Testis (tissue), 5 donors: ENCODE data around the gene TMED3. TPM values are rescaled to one million over a fixed set of nuclear protein-coding genes. Genes with fewer than 3 reads are reported as not detected.

Experiments
- DNase-seq: peaks from one replicate; pipeline ENCODE4 v3.0.0-alpha.2; 2019
- H3K27ac ChIP-seq, 2 donors: fragments of 200-600 bp; sonication (generic); one replicate each; pipeline ENCODE4 v1.5.1; 2019
- H3K27me3 ChIP-seq: fragments of 200-600 bp; sonication (generic); one replicate; pipeline ENCODE4 v1.5.1; 2019
- H3K36me3 ChIP-seq: fragments of 200-600 bp; sonication (generic); one replicate; pipeline ENCODE4 v1.5.1; 2017; ENCODE audit warnings: low read depth; ENCODE audit errors: missing control alignments
- H3K4me1 ChIP-seq: fragments of 200-600 bp; sonication (generic); one replicate; pipeline ENCODE4 v1.5.1; 2019
- H3K4me3 ChIP-seq, 2 donors: fragments of 200-600 bp; sonication (generic); one replicate each; pipeline ENCODE4 v1.5.1; 2017 to 2019
- H3K9me3 ChIP-seq: fragments of 200-600 bp; sonication (generic); one replicate; pipeline ENCODE4 v1.5.1; 2017
- CTCF ChIP-seq, 3 experiments: fragments of 450-650 bp in 2 of 3; fragments of 200-600 bp in 1 of 3; sonication (generic) in 1 of 3; IDR thresholded peaks; one replicate each; pipeline ENCODE4 v1.5.1; 2016 to 2019; ENCODE audit warnings: antibody characterized with exemption in 3 of 3, mild to moderate bottlenecking in 2 of 3, moderate library complexity in 1 of 3
- POLR2A ChIP-seq: fragments of 450-650 bp; IDR thresholded peaks from one replicate; pipeline ENCODE4 v1.6.1; 2017; ENCODE audit warnings: antibody characterized with exemption, mild to moderate bottlenecking, moderate library complexity
- WGBS, 2 donors: methylation state at CpG; one replicate each; pipeline ENCODE4 v1.1.5; 2018; 5-methylcytosine and 5-hydroxymethylcytosine counted together
- intact Hi-C: fragments of 100-400 bp; cut with DNase I; formaldehyde crosslinking; loops from one replicate; pipeline ENCODE4 v1.15.1; 2023; ENCODE audit warnings: low total_unique reads
- long read RNA-seq, 2 donors: transcript quantifications; one replicate each; lab custom pipeline, GENCODE V29; 2026
- polyA plus RNA-seq: library from polyadenylated mRNA; stranded (reverse); fragments of 350-450 nt; fragmentation: Illumina TruSeq; extraction: RNeasy Lipid Tissue Mini Kit (QIAGEN cat#74804); gene quantifications from one replicate; pipeline ENCODE4 v1.2.3, GENCODE V29; 2014; ENCODE audit warnings: low read depth, low replicate concordance; ENCODE audit not compliant: insufficient read depth
- total RNA-seq, 2 donors: library from RNA; depleted of rRNA; stranded (reverse); fragments of >200 nt; gene quantifications; one replicate each; pipeline ENCODE4 v1.2.3, GENCODE V29; 2016

Gene TMED3
- total RNA-seq (100 to 1,000 TPM in 1 of 2 donors, 10 to 100 TPM in 1; 88.6 to 127 TPM), polyA plus RNA-seq (94.0 TPM)
- long read RNA-seq, donor 1, transcript TMED3-201 (3 exons, 1,475 nt): major isoform, 39 of 46 reads
- long read RNA-seq, donor 1, partial matches to known transcripts: 7 of 46 reads
- long read RNA-seq, donor 1, other reads (novel, unspliced or antisense): 0 of 46 reads
- long read RNA-seq, donor 2, transcript TMED3-201 (3 exons, 1,475 nt): major isoform, 37 of 62 reads
- long read RNA-seq, donor 2, partial matches to known transcripts: 25 of 62 reads
- long read RNA-seq, donor 2, other reads (novel, unspliced or antisense): 0 of 62 reads

GRCh38 chr15:79310985-79311900 lies at the start of gene TMED3:
TMED3 (plus strand) TSS chr15:79311112; CDS start chr15:79311250, 138 bp downstream.
- intact Hi-C loops: no loop called here
- DNase-seq: peak; percentile 82
- Histone ChIP-seq H3K27ac (peak within 1 kb of the TSS in 1 of 2 donors; percentile 10), H3K4me1 (peaks cover 6% of the 10 kb centered on the region), H3K36me3 (no peaks in the 10 kb centered on the region), H3K27me3 (no peaks in the 10 kb centered on the region), H3K9me3 (no peaks in the 10 kb centered on the region), H3K4me3 (peak within 1 kb of the TSS; percentile 79 to 82)
- WGBS, 2 donors: 1 to 2% methylated on average over 25 to 27 of the region's 76 CpGs
- TF ChIP-seq POLR2A: no peak
- no peak for TF ChIP-seq CTCF (IDR thresholded peaks at IDR 0.05)

DNA sequence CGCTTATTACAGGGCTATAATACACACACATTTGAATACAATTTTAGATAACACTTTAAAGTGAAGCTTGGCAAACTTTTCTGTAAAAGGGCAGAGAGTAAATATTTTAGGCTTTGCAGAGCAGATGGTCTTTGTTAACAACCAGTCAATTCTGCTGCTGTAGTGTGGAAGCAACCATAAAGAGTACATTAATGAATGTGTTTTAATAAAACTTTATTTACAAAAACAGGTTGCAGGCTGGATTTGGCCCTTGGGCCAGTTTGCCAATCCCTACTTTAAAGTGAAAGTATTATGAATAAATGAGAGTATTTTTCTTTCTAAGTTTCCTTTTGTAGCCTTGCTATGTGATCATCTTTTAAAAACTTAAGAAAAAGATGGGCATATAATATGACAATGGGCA lies 49.1 kb upstream of the TMED3 start:
- no peak for TF ChIP-seq CTCF (IDR thresholded peaks at IDR 0.05)
- no peaks in the 10 kb centered on the region for H3K27me3 ChIP-seq
- no peak overlapping the region for H3K27ac ChIP-seq
- WGBS, 2 donors: 85 to 90% methylated on average over 1 of the region's 1 CpG
- no peaks in the 10 kb centered on the region for H3K4me1 ChIP-seq
- H3K9me3 ChIP-seq: no peaks in the 10 kb centered on the region
- H3K4me3 ChIP-seq: no peak overlapping the region
- intact Hi-C loops: no loop called here
- DNase-seq: no peak
- no peaks in the 10 kb centered on the region for H3K36me3 ChIP-seq

- Histone ChIP-seq H3K27me3 (no peaks in the 10 kb centered on the region), H3K36me3 (no peaks in the 10 kb centered on the region), H3K9me3 (no peaks in the 10 kb centered on the region), H3K4me1 (no peaks in the 10 kb centered on the region), H3K27ac (no peak overlapping the region), H3K4me3 (no peak overlapping the region)
- WGBS, 2 donors: 84% methylated on average over 4 of the region's 4 CpGs
- DNase-seq: no peak
- no peak for TF ChIP-seq POLR2A
- TF ChIP-seq CTCF (IDR thresholded peaks at IDR 0.05): no peak
- intact Hi-C loops: no loop called here
Observed at GRCh38 chr15:79265167-79265566, 45.7 kb upstream of the TMED3 start.

- H3K36me3 ChIP-seq: no peaks in the 10 kb centered on the region
- H3K4me1 ChIP-seq: no peaks in the 10 kb centered on the region
- WGBS, 2 donors: 71 to 75% methylated on average over 3 of the region's 3 CpGs
- DNase-seq: no peak
- intact Hi-C loops: no loop called here
- no peaks in the 10 kb centered on the region for H3K27me3 ChIP-seq
- H3K27ac ChIP-seq: no peak overlapping the region
- H3K4me3 ChIP-seq: no peak overlapping the region
- no peaks in the 10 kb centered on the region for H3K9me3 ChIP-seq
- TF ChIP-seq CTCF (IDR thresholded peaks at IDR 0.05) (no peak), POLR2A (no peak)
Observed at GRCh38 chr15:79265987-79266579, 44.8 kb upstream of the TMED3 start.
